GM15510 (cell line): ENCODE measurements around the gene ZNF638.

Experiments
- POLR2A ChIP-seq: IDR thresholded peaks from 3 replicates; pipeline ENCODE4 v1.6.1; 2011; ENCODE audit warnings: borderline replicate concordance; ENCODE audit not compliant: insufficient read length; ENCODE audit errors: extremely low read depth

Gene ZNF638

DNA sequence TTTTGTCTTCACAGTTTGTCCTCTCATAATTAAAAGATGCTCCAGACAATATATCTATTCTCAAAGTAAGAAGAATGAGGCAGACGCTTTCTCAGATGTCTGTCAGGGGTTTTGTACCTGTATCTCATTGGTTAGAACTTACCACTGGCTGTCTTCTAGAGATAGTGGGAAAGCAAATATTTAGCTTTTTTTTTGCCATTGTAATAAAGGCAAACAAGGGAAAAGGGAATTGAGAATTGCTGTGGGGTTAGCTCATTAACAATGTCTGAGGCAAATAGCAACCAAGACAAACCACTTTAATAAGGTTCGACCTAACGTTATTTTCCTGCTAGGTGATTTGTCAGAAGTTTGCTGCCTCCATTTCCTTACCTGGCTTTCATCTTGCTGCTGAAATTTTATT is 30.0 kb downstream of the ZNF638 start:
- TF ChIP-seq POLR2A = no peak

DNA sequence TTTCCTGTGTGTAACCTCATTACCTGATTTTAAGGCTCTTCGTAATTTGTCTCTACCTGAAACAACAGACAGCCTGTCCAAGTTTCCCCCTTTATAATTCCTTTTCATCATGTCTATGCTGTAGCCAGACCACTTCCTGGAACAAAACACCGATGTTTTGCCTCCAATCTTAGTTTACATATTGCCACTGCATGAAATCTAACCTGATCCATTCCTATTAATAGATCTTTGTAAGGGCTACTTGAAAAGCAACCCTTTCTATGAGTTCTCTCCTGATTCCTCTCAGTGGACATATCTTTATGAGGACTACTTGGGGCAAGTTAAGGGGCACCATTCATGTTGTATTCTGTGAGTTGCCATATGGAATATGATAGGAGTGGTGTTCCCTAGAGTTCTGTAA is 30.9 kb downstream of the ZNF638 start:
- no peak for TF ChIP-seq POLR2A

- TF ChIP-seq POLR2A = no peak
Observed at GRCh38 chr2:71370015-71370414, 38.4 kb downstream of the ZNF638 start.

- TF ChIP-seq POLR2A = no peak
Observed at GRCh38 chr2:71372042-71372441, 40.5 kb downstream of the ZNF638 start.

DNA sequence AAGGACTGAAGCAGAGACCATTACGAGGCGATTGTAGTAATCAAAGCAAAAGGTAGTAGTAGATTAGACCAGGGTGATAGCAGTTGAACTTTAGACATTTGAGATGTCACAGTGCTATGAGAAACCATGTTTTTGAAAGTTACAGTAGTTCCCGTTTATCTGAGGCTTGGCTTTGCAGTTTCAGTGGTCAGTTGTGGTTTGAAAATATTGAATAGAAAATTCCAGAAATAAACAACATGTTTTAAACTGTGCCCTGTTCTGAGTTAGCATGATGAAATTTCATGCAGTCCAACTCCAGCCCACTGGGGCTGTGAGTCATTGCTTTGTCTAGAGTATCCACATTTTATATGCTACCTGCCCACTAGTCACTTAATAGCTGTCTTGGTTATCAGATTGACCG is 47.5 kb downstream of the ZNF638 start:
- no peak for TF ChIP-seq POLR2A

DNA sequence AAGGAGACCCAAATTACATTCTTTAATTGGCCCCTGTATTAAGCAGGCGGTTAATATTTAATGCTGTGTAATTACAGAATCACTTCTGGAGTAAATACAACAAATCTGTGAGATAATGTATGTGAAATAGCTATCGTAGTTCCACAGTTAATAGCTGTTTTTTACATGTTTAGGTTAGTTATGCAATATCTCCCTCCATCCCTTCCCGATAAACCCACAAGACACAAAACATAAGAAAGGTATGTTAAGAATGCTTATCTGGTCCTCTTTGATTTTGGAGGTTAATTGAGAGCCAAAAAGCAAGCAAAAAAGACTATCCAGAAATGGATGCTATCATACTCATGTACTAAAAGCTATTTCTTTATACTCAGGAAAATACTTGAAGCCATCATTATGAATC is 49.1 kb downstream of the ZNF638 start:
- no peak for TF ChIP-seq POLR2A

GRCh38 chr2:71385012-71385411 is 53.4 kb downstream of the ZNF638 start:
- no peak for TF ChIP-seq POLR2A

DNA sequence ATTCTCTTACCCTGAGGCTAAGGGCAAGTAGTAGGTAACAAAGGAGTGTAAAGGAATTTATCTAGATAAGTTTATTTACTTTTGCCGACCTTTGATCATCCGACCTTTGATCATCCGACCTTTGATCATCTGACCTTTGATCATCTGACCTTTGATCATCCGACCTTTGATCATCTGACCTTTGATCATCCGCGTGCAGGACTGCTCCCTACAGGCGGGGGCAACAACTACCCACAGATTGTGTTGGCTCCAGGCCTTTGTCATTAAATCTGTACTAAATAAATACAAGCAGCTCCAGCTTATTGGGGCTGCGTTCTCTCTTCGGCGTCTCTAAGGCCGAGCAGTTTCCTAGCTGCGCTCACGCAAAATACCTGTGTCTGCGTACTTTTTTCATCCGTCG is 56.6 kb downstream of the ZNF638 start:
- no peak for TF ChIP-seq POLR2A

DNA sequence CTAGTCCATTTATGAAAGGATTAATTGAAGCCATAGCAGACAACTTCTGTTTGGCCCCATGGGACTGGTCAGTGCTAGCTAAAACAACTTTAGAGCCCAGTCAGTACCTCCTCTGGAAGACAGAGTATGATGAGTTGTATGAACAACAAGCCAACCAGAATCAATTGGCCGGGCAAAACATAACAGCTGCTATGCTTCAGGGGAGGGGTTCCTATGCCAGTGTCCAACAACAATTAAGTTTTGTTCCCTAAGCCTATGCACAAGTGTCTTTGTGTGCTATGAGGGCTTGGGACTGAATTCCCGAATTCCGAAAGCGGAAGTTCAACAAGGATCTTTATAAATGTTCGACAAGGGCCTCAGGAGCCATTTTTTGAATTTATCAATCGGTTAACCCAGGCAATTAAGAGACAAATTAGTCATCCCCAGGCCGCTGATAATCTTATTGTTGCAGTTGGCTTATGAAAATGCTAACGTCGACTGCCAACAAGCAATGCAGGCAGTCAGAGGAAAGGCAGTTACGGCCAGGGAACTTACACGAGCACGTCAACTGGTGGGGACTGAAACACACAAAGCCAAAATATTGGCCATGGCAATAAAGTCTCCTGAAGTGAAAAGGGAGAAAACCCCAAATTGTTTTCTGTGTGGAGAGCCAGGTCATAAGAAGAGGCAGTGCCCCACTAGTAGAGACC is 57.9 kb downstream of the ZNF638 start:
- TF ChIP-seq POLR2A = no peak

- no peak for TF ChIP-seq POLR2A
Observed at GRCh38 chr2:71393216-71393615, 61.6 kb downstream of the ZNF638 start.

DNA sequence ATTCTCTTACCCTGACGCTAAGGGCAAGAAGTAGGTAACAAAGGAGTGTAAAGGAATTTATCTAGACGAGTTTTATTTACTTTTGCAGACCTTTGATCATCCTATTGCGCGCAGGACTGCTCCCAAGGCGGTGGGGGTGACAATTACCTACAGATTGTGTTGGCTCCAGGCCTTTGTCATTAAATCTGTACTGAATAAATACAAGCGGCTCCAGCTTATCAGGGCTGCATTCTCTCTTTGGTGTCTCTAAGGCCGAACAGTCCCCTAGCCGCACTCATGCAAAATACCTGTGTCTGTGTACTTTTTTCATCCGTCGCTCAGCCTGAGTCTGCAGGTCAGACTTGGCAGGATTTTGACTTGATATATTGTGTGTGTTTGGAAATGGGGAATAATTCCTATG is 63.9 kb downstream of the ZNF638 start:
- no peak for TF ChIP-seq POLR2A

DNA sequence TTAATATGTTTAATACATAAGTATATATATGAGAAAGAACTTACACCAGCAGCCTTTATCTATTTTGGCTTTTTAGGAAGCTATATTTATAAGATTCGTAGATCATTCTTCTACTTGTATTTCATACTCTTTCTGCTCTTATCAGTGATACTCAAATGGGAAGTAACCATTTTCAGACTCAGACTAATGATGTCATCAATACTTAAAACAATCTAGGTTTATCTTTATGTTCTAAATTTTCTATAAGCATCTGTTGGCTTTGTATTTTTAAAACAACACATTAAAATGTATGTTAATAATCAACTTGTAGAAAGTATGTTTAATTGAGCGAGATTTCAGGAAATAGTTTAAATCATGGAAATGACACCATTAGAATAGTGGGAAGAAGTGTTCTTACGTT is 70.8 kb downstream of the ZNF638 start:
- TF ChIP-seq POLR2A = no peak

- TF ChIP-seq POLR2A = no peak
Observed at GRCh38 chr2:71409611-71410010, 78.0 kb downstream of the ZNF638 start.

DNA sequence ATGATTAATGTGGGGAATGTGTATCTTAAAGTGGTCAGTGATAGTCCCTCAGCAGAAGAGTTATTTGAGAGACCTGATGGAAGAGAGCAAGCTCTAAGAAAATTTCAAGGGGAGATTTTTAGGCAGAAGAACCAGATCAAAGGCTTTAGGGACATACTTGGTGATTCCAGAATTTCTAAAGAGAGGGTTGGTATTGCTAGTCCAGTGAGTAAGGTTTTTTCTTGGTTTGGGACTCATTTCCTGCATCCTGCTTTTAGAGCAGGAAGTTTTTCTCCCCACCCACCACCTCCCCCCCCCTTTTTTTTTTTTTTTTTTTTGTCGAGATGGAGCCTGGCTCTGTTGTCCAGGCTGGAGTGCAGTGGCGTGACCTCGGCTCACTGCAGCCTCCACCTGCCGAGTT is 79.1 kb downstream of the ZNF638 start:
- no peak for TF ChIP-seq POLR2A

DNA sequence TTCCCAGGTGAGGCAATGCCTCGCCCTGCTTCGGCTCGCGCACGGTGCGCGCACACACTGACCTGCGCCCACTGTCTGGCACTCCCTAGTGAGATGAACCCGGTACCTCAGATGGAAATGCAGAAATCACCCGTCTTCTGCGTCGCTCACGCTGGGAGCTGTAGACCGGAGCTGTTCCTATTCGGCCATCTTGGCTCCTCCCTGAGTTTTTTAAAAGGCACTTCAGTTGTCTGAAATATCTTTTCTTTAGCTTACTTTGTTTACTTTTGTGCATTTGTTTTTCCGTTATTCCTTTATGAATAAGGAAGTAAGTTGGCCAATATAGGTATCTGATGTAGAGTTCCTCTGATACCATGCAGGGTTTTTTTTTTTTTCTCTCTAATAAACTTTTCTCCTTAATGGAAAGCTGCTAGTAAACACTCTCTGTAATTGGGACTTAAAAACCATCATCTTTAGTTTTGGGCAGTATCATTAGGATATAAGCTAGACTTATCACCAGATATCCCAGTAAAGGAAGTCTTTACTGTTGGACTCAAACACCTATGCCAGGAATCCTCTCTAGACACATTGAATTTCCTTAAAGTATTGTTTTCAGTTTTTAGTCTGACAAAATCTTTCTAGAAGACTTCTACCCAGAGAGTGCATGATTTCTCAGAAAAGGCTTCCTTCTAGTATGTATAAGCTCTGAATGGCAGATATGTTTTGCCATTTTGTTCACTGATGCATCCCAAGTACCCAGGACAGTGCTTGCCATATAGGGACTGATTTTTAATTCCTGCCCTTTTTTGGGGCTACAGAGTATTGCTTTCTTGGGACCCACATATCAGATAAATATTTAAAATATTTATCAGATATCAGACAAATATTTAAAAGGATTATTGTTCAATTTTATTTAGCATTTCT is 86.0 kb downstream of the ZNF638 start:
- no peak for TF ChIP-seq POLR2A

GRCh38 chr2:71419145-71419544 is 87.6 kb downstream of the ZNF638 start:
- no peak for TF ChIP-seq POLR2A
